Amniotic epithelial cell (primary cell): ENCODE results near the gene PODN.

Experiments
- DNase-seq: peaks from one replicate; pipeline ENCODE4 v3.0.0-alpha.2; 2010; ENCODE audit warnings: low read depth

PODN gene

DNA sequence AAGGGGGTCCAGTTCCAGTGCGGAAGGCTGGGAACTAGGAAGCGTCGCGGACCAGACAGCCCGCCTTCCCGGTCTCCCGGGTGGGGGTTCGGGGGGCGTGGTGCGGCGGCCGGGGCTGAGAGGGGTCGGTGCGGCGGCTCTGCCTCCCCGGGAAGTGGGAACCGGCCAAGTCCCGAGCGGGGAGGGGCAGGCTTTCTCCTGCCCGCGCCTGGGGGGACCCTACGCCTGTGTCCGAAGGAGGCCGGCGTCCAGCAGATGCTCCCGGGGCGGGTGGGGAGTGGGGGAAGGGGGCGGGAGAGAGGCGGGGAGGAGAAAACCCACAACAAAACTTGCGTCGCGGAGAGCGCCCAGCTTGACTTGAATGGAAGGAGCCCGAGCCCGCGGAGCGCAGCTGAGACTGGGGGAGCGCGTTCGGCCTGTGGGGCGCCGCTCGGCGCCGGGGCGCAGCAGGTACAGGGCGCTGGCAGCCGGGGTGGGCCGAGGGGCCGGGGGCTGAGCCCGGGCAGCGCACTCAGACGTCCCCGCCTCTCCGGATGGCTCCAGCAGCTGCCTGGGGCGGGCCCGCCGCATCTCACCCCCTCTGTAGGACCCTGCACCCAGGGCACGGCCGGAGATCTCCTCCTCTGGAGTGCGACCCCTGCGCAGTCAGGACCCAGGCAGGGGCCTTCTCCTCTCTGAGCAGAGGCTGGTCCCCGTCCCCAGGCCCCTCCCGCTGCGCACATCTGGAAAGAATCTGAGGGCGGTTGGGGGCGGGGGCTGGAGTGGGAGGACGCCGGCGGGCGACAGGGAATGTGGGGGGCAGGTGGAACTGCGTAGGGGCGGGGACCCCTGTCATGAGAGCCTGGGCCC is at the start of gene PODN:
TSS of gene PODN (plus strand) at position 355 of the 849 bp plus-strand sequence. CDS start 7,643 bp downstream, outside the sequence.
- DNase-seq: peak; percentile 31

DNA sequence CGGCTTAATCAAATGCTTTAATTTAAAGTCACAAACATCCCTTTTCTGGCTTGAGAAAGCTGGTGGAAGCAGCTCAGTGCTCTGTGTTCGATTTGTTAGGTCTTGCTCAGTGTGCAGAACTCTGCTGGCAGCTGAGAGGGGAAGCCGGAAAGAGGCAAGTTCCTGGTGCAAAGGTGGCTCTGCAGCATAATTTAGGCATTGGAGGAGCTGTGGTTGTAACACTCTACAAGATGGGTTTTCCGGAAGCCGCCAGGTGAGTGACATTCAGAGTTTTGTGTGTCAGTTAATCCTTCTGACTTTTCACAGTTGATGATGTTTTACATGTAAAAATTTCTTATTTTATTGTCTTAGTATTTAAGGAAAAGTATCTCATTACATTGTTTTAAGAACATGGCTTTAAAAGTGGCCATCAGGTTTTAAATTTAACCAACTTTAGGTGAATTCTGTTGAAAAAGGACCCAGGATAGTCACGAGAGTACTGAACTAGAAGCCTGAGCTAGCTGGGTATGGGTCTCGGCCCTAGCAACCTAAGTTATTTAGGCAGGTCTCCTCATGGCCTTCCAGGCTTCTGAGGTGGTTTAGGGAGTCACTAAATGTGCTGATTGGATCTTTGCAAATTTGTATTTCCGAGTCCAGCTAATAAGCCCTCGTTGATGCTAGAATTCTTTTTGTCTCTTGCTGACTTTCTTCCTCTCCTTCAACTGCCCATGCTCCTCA is 47.1 kb upstream of the PODN start:
- peak; percentile 94 for DNase-seq

DNA sequence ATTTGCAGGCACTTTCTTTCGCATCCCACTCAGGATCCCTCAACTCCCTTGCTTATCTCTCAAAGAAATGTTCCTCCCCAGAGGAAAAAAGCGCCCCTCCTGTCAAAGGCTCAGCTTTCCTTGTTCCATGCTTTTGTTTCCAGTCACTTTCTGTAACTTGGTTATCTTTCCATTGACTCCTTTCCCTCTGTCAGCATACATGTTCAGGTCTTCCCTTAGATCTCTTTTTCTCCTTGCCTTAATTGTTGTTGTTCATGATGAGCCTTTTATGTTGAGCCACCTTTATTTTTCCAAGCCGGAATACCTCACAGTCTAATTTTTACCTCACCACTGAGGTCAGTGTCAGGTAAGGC is 46.5 kb upstream of the PODN start:
- no peak for DNase-seq

DNA sequence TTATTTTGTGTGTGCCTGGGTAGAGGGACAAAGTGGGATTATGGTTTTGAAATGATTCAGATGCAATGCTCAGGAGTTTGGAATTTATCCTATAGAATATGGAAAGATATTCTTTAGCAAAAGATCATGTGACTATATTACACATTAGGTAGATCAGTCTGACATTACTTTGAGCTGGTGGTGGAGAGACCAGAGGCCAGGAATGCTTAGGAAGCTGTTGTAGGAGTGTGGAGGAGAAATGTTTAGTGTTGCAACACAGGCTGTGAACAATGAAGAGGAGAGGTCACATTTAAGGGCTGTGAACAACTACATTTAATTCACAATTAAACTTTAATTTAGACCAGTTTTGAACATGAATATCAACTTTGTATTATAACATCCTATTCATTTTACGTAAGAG is 45.3 kb upstream of the PODN start:
- peak; percentile 82 for DNase-seq

DNA sequence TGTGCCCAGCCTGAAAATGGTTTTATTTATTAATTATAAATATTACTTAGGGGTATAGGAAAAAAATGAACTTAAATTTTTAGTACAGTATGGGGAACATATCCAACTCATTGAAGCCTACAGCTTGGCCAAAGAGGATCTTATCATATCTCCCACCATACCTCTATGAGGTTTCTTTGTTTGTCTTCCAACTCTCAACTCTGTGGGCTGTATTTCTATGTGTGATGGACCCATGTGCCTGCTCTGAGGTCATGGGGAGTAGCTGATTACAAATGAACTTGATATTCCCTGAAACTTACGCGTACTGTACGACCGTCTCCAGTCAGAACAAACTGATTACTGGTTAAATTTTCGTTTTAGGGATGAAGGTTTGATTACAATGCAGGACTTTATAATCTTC is 41.4 kb upstream of the PODN start:
- no peak for DNase-seq

DNA sequence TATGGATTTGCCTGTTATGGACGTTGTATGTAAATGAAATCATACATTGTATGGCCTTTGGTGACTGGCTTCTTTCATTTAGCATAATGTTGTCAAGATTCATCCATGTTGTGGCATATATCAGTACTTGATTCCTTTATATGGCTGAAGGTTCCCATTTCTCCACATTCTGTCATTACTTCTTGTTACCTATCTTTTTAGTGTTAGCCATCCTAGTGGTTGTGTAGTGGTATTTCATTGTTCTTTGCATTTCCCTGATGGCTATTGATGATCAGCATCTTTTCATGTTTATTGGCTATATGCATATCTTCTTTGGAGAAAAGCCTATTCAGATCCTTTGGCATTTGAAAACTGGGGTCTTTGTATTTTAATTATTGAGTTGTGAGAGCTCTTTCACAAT is 39.8 kb upstream of the PODN start:
- no peak for DNase-seq

GRCh38 chr1:53023546-53023945 is 38.5 kb upstream of the PODN start:
- DNase-seq: no peak

DNA sequence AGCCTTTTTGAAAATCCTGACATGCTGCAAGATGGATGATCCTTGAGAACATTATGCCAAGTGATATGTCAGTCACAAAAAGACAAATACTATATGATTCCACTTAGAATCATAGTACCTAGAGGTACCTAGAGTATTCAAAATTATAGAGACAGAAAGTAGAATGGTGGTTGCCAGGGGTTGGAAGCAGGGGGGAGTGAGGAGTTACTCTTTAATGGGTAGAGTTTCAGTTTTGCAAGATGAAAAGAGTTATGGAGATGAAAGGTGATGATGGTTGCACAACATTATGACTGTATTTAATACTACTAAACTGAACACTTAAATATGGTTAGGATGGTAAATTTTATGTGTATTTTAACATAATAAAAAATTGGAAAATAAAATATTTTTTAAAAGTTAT is 37.9 kb upstream of the PODN start:
- DNase-seq: peak; percentile 33

DNA sequence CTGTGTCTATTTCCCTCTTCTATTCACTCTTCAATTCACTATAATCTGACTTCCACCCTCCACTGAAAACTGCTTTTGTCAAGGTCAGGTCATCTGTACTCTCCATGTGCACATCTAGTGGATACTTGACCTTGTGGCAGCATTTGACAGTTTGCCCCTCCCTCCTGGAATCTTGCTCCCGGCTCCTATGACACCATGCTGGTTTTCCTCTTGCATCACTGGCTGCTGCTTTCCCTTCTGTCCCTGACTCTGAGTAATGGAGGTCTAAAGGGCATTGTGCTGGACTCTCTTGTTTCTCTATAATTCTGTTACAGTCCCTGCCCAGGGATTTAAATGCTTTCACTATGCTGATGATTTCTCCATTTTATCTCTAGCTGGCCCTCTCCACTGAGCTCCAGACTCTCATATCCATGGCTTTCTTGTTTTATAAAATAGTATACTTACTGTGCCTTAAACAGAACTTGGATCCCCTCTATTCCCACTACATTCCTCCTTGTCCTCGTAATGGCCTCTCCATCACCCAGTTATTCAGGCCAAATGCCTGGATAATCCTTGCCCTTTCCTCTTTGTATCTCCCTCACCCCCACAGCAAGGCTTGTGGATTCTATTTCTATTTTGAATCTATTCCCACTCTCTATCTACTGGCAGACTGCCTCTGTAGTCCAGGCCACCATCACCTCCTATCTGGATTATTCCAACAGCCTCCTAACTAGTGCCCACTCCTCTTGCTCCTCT is 36.8 kb upstream of the PODN start:
- DNase-seq: peak; percentile 92

GRCh38 chr1:53025769-53026112 is 36.3 kb upstream of the PODN start:
- no peak for DNase-seq

DNA sequence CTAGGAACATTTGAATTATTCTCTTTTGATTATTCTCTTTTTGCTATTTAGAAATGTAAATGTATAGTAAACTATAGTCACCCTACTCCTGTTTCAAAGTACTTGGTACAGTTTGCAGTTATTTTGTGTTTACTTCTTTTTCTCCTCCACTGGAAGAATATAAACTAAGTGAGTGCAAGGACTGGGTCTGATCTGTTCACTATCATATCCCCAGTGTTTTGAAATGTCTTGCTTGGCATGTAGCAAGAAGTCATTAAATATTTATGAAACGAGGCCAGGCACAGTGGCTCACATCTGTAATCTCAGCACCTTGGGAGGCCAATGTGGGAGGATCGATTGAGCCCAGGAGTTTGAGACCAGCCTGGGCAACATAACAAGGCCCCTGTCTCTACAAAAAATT is 35.8 kb upstream of the PODN start:
- DNase-seq: peak; percentile 59

DNA sequence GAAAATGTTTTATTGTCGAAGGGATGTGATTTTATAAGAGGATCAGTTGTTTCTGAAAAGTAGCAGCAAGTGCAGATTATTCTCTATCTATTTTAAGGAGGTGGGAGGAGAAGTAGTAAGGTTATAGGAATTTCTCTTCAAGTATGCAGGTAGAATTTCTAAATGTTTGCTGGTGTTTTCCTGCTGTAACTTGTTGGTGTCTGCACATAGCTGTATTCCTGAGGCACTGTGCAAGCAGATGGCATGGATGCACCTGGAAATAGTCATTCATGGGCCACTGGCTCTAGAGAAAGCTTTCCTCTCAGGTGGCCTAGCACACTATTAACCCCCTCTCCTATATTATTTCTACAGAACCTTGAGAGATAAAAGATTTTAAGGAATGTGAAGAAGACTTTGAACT is 30.3 kb upstream of the PODN start:
- no peak for DNase-seq

GRCh38 chr1:53037159-53037558 is 24.9 kb upstream of the PODN start:
- no peak for DNase-seq

- DNase-seq: no peak
Measured at GRCh38 chr1:53038566-53038965, 23.4 kb upstream of the PODN start.

DNA sequence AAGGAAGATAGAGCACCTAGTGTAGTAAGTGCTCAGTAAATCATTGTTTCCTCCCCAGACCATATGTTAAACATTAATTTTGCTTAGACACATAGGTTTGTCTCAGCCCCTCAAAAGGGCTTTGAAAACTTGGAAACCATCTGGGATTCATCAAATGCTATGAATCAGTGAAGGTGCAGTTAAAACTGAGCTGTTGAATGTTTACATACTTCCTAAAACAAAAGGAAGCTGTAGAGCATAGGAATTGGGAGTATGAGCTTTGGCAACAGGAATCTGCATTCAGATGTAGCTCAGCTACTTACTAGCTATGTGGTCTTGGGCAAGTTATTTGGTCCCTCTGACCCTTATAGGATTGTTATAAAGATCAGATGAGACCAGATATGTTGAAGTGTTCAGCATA is 18.7 kb upstream of the PODN start:
- peak; percentile 78 for DNase-seq

- DNase-seq: no peak
Measured at GRCh38 chr1:53044926-53045325, 17.1 kb upstream of the PODN start.

DNA sequence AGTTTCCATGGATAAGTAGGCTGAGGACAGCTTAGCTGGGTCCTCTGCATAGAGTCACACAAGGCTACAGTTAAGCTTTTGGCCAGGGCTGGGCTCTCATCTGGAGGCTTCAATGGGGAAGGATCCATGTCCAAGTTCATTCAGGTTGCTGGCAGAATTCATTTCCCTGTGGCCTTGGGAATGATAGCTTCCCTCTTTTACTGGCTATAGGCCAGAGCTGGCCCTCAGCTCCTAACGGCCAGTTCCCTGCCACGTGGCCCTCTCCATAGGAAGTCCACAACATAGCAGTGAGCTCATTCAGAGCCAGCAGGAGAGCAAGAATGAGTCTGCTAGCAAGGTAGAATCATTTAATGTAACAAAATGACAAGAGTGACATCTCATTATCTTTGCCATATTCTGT is 15.1 kb upstream of the PODN start:
- DNase-seq: peak; percentile 65

DNA sequence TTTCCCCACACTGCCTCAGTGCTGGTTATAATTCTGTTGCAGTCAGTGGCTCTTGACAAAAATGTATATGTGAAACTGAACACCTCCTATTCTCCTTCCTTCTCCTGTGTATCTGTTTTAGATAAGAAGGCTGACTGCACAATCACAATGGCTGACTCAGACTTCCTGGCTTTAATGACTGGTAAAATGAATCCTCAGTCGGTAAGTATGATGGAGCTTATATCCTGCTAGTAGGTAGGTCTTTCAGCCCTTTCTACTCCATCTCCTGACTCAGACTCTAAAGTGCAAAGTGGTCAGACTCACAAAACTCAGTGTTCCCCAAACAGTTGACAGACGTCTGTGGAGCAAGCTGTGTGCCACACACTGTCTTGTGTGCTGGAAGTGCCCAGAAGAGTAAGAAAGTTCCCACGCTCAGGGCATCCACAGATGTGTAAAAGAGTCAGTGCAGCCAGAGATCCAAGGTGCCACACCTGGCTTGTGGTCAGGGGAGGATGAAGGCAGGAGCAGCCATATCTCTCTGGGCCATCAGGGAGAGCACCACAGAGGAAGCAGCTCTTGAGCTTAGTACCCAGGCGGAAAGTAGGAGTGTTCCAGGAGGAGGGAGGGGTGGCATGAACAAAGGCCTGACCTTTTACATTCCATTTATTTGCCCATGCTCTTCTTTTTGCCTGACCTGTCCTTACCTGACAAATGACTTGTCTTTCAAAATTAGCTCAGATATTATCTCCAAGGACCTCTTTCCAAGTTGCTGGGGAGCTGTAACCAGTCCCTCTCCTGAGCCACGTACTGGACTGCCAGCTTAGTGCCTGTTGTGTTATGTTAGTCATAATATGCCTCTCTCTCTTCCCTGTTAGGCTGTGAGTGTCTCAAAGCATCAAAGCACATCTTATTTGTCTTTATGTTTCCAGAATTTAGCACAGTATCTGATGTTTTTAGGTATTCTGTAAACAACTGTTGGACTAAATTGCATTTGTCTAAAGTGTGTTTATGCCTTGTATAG is 14.0 kb upstream of the PODN start:
- DNase-seq: peak; percentile 93

GRCh38 chr1:53048960-53049573 is 12.9 kb upstream of the PODN start:
- no peak for DNase-seq

DNA sequence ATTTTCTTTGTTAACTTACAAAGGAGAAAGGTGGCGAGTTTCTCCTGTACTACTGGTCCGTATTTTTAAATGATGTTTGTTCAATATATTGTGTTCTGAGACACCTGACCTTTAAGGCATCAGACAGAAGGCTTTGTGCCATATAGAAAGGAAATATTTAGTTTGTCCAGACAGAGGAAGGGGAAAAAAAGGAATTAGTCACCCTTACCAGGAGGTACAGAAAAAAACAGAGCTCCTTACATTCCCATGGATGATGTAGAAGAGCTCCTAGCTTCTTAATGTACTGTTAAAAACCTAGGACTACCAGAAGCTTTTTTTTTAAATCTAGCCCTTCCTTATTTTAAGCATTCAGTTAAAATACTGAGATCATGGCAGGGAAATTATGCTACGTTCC is 12.4 kb upstream of the PODN start:
- no peak for DNase-seq

GRCh38 chr1:53050310-53050709 is 11.7 kb upstream of the PODN start:
- DNase-seq: no peak
